Loucy (cell line): Measurements from ENCODE around the gene ZNF500.
"Not testable (repeated sequence)": the region's sequence is repeated elsewhere in the genome, so short reads cannot be mapped to it uniquely, and the experiment has no call there.

ENCODE experiments used
- H2AFZ ChIP-seq: fragments of 200-600 bp; sonication (generic); 2 replicates; pipeline ENCODE4 v1.6.0; 2016; ENCODE audit warnings: antibody characterized with exemption, mild to moderate bottlenecking, low read length, moderate library complexity
- H3F3A ChIP-seq: fragments of 200-600 bp; 2 replicates; pipeline ENCODE4 v1.6.0; 2016; ENCODE audit warnings: antibody characterized with exemption, low read depth, mild to moderate bottlenecking
- H3K27me3 ChIP-seq: fragments of 200-600 bp; sonication (generic); 2 replicates; pipeline ENCODE4 v1.6.1; 2014; ENCODE audit warnings: low read length, mild to moderate bottlenecking; ENCODE audit not compliant: insufficient read depth, poor library complexity, severe bottlenecking
- H3K36me3 ChIP-seq: fragments of 200-600 bp; sonication (generic); 2 replicates; pipeline ENCODE4 v1.6.1; 2016; ENCODE audit warnings: low read length; ENCODE audit not compliant: insufficient read depth
- H3K4me1 ChIP-seq: fragments of 200-600 bp; sonication (generic); 2 replicates; pipeline ENCODE4 v1.5.1; 2014; ENCODE audit warnings: low read length, mild to moderate bottlenecking; ENCODE audit not compliant: insufficient read depth, poor library complexity, severe bottlenecking
- H3K4me2 ChIP-seq: fragments of 200-600 bp; sonication (generic); 2 replicates; pipeline ENCODE4 v1.6.0; 2014; ENCODE audit warnings: antibody characterized with exemption, low read length, low read depth, mild to moderate bottlenecking; ENCODE audit not compliant: poor library complexity, severe bottlenecking
- H3K4me3 ChIP-seq: fragments of 200-600 bp; sonication (generic); 2 replicates; pipeline ENCODE4 v1.5.1; 2014; ENCODE audit warnings: low read length, mild to moderate bottlenecking, mixed read lengths; ENCODE audit not compliant: poor library complexity, severe bottlenecking
- H3K79me2 ChIP-seq: fragments of 200-600 bp; sonication (generic); 2 replicates; pipeline ENCODE4 v1.6.1; 2014; ENCODE audit warnings: low read length; ENCODE audit not compliant: insufficient read depth
- H3K9ac ChIP-seq: fragments of 200-600 bp; sonication (generic); 2 replicates; pipeline ENCODE4 v1.6.0; 2014; ENCODE audit warnings: mild to moderate bottlenecking, low read depth, low read length, moderate library complexity; ENCODE audit not compliant: poor library complexity, severe bottlenecking
- H3K9me2 ChIP-seq: fragments of 200-600 bp; sonication (generic); replicated peaks from 2 replicates; pipeline ENCODE4 v1.6.1; 2016; ENCODE audit warnings: low read depth, low read length, mixed read lengths
- H3K9me3 ChIP-seq: fragments of 200-600 bp; sonication (generic); 2 replicates; pipeline ENCODE4 v1.6.1; 2014; ENCODE audit warnings: mild to moderate bottlenecking, antibody characterized with exemption, low read length, low read depth; ENCODE audit not compliant: insufficient read depth
- H4K20me1 ChIP-seq: fragments of 200-600 bp; sonication (generic); 2 replicates; pipeline ENCODE4 v1.6.0; 2014; ENCODE audit warnings: antibody characterized with exemption, low read length, mild to moderate bottlenecking; ENCODE audit not compliant: insufficient read depth, poor library complexity, severe bottlenecking
- EZH2phosphoT487 ChIP-seq: fragments of 200-600 bp; IDR thresholded peaks from 2 replicates; pipeline ENCODE4 v1.6.1; 2018; ENCODE audit warnings: antibody characterized with exemption, mild to moderate bottlenecking, moderate library complexity, borderline replicate concordance
- TF ChIP-seq, protein P1 (sequence below): fragments of 200-600 bp; sonication (generic); conservative IDR thresholded peaks from 2 replicates; pipeline ENCODE4 v1.5.1; 2014; ENCODE audit warnings: mild to moderate bottlenecking, antibody characterized with exemption, low read length

The ZNF500 gene

DNA sequence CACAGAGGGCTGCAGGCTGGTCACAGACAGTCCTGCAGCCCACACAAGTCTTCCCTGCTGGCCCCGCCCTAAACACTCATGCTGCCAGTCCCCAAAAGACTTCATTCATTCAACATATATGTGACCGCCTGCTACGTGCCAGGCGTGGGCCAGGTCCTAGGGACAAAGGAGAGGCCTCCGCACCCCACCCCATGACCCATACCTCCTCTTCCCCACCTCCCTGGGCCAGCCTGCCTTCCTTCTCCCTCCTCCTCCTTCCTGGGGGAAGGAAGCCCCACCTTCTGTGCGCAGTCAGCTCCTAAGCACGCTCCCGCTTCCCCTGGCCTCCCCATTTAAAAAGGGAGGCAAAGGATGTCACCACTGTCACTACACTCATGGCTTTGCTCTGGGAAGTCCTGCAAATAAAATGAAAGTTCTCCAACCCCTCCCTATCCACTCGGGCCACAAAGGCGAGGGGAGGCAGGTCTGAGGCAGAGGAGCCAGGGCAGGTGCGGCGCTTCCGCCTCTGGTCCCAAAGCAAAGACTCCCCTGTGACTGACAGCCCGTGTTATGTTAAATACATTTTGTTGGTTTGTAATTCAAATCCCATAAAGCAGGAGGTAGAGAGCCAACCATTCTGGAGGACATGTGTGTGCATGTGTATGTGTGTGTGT lies 23.6 kb downstream of the ZNF500 start:
- TF ChIP-seq, protein P1, sequence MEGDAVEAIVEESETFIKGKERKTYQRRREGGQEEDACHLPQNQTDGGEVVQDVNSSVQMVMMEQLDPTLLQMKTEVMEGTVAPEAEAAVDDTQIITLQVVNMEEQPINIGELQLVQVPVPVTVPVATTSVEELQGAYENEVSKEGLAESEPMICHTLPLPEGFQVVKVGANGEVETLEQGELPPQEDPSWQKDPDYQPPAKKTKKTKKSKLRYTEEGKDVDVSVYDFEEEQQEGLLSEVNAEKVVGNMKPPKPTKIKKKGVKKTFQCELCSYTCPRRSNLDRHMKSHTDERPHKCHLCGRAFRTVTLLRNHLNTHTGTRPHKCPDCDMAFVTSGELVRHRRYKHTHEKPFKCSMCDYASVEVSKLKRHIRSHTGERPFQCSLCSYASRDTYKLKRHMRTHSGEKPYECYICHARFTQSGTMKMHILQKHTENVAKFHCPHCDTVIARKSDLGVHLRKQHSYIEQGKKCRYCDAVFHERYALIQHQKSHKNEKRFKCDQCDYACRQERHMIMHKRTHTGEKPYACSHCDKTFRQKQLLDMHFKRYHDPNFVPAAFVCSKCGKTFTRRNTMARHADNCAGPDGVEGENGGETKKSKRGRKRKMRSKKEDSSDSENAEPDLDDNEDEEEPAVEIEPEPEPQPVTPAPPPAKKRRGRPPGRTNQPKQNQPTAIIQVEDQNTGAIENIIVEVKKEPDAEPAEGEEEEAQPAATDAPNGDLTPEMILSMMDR = no peak
- no peak for TF ChIP-seq EZH2phosphoT487
- Histone ChIP-seq H3K36me3 (no peaks in the 10 kb centered on the region), H4K20me1 (no peaks in the 10 kb centered on the region), H3K79me2 (no peaks in the 10 kb centered on the region), H3K27me3 (no peaks in the 10 kb centered on the region), H3K4me2 (no peak overlapping the region), H3F3A (no peaks in the 10 kb centered on the region), H3K4me1 (no peaks in the 10 kb centered on the region), H2AFZ (no peak overlapping the region), H3K9me3 (no peaks in the 10 kb centered on the region), H3K9me2 (no peaks in the 10 kb centered on the region), H3K9ac (no peak overlapping the region), H3K4me3 (no peak overlapping the region)

- H3K9me3 ChIP-seq, H3K4me2 ChIP-seq, H3K79me2 ChIP-seq, H4K20me1 ChIP-seq, H3K4me1 ChIP-seq, H3K9ac ChIP-seq, H2AFZ ChIP-seq, H3K9me2 ChIP-seq, H3F3A ChIP-seq, H3K27me3 ChIP-seq, H3K36me3 ChIP-seq, H3K4me3 ChIP-seq: not testable (repeated sequence)
Observed at GRCh38 chr16:4738370-4738769, 28.6 kb downstream of the ZNF500 start.

DNA sequence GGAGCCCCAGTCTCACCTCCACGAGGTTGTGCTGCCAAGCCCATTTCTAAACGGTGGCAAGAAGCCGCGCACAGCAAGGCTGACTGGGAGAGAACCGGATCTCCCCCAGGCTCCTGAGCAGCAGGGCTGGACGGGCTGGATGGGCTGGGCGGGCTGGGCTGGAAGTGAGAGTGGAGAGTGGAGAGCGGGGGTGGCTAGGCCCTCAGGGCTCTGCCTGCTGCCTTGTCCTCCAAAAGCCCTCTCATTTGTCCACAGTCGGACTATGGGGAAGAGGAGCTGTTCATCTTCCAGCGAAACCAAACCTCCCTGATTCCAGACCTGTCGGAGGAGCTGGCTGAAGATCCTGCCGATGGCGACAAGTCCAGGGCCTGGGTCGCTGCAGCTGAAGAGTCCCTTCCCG lies 29.4 kb downstream of the ZNF500 start:
- Histone ChIP-seq H3F3A (no peaks in the 10 kb centered on the region), H3K79me2 (no peaks in the 10 kb centered on the region), H3K9me2 (no peaks in the 10 kb centered on the region), H3K4me2 (no peak overlapping the region), H4K20me1 (no peaks in the 10 kb centered on the region), H2AFZ (no peak overlapping the region), H3K4me1 (peaks cover 5% of the 10 kb centered on the region), H3K27me3 (no peaks in the 10 kb centered on the region), H3K9me3 (no peaks in the 10 kb centered on the region), H3K36me3 (no peaks in the 10 kb centered on the region), H3K9ac (no peak overlapping the region), H3K4me3 (no peak overlapping the region)
- TF ChIP-seq EZH2phosphoT487 = no peak
- TF ChIP-seq, protein P1 = no peak

DNA sequence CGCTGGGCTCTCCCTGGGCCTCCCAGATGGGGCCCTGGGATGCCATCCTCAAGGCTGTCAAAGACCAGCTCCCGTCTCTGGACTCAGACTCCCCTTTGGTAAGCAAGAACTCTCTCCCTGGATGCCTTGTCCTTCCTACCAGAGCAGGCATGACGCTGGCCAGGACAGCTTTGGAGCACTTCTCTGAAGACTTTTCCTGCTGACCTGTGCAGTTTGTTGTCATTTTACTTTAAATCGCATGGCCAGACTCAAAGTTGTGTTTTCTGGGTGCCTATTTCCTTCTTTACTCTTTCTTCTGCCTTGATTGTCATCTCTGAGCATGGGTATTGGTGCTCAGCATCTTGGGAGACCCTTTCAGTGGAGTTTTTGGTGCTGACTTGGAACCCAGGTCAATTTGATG lies 30.4 kb downstream of the ZNF500 start:
- no peak for TF ChIP-seq EZH2phosphoT487
- TF ChIP-seq, protein P1 = no peak
- no peak overlapping the region for H3K4me2 ChIP-seq
- no peaks in the 10 kb centered on the region for H3K27me3 ChIP-seq
- H3K4me1 ChIP-seq = peaks cover 5% of the 10 kb centered on the region
- H3K9me2 ChIP-seq = no peaks in the 10 kb centered on the region
- no peaks in the 10 kb centered on the region for H3K9me3 ChIP-seq
- H3F3A ChIP-seq = no peaks in the 10 kb centered on the region
- H2AFZ ChIP-seq = no peak overlapping the region
- H3K9ac ChIP-seq = no peak overlapping the region
- H3K4me3 ChIP-seq = no peak overlapping the region
- no peaks in the 10 kb centered on the region for H3K36me3 ChIP-seq
- H4K20me1 ChIP-seq = no peaks in the 10 kb centered on the region
- no peaks in the 10 kb centered on the region for H3K79me2 ChIP-seq
